Progenitor cell of endocrine pancreas (in vitro differentiated cells): ENCODE results near the gene AMHR2. TPM values are rescaled to one million over a fixed set of nuclear protein-coding genes. Genes with fewer than 3 reads are reported as not detected.
"Not testable (repeated sequence)": the region's sequence is repeated elsewhere in the genome, so short reads cannot be mapped to it uniquely, and the experiment has no call there.

Source experiments
- DNase-seq: peaks from one replicate; pipeline ENCODE4 v3.0.0; 2021; ENCODE audit warnings: low spot score; ENCODE audit not compliant: unreplicated experiment
- H3K27ac Mint-ChIP-seq: 2 replicates; pipeline ENCODE4 v1.8.0; 2021; ENCODE audit warnings: mild to moderate bottlenecking, moderate library complexity, mixed read lengths
- H3K27me3 Mint-ChIP-seq: 2 replicates; pipeline ENCODE4 v1.8.0; 2021; ENCODE audit warnings: mixed read lengths
- H3K36me3 Mint-ChIP-seq: 2 replicates; pipeline ENCODE4 v1.8.0; 2022; ENCODE audit warnings: mixed read lengths; ENCODE audit not compliant: insufficient read depth
- H3K4me1 Mint-ChIP-seq: 2 replicates; pipeline ENCODE4 v1.8.0; 2021; ENCODE audit warnings: low read depth, mixed read lengths
- H3K4me3 Mint-ChIP-seq: 2 replicates; pipeline ENCODE4 v1.8.0; 2021; ENCODE audit warnings: low read depth, mild to moderate bottlenecking, moderate library complexity, mixed read lengths
- H3K9me3 Mint-ChIP-seq: 2 replicates; pipeline ENCODE4 v1.8.0; 2021; ENCODE audit warnings: low read depth, mixed read lengths
- CTCF ChIP-seq: fragments of 200-600 bp; sonication (generic); IDR thresholded peaks from one replicate; pipeline ENCODE4 v1.5.0; 2021; ENCODE audit warnings: antibody characterized with exemption, mild to moderate bottlenecking; ENCODE audit not compliant: unreplicated experiment
- long read RNA-seq: library from polyadenylated mRNA; unstranded; transcript quantifications from one replicate; pipeline ENCODE4 v2.0.0, GENCODE V29; 2020
- total RNA-seq: library from RNA; stranded (reverse); gene quantifications from 2 replicates; pipeline ENCODE4 v1.2.1, GENCODE V29; 2021

Gene AMHR2
- total RNA-seq: 35.1 and 35.7 TPM in 2 replicates
- long read RNA-seq, partial matches to known transcripts: 3 of 18 reads
- long read RNA-seq, other reads (novel, unspliced or antisense): 14 of 18 reads

DNA sequence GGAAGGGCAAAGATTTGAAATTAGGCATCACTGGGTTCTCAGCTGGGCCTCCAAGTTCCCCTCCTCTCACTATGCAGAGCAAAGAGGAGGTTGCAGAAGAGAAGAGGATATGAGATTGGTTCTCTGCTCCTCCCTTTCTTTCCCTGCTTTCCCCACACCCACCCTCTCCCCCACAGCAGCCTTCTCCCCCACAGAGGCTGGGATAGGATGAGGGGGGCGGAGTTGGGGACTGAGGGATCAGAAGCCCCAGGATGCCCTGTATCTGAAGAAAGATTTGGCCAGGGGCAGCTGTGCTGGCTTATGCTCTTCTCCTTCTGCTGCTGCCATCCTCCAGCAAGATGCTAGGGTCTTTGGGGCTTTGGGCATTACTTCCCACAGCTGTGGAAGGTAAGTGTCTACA is at the start of gene AMHR2:
AMHR2 (plus strand) TSS at position 259 of the 400 bp plus-strand sequence; CDS start at position 339, 80 bp downstream.
- H3K4me3 Mint-ChIP-seq: peak within 1 kb of the TSS; percentile 68
- peaks cover 68% of the 10 kb centered on the region for H3K4me1 Mint-ChIP-seq
- DNase-seq: no peak
- H3K27me3 Mint-ChIP-seq: no peaks in the 10 kb centered on the region
- TF ChIP-seq CTCF: no peak
- H3K27ac Mint-ChIP-seq: peak within 1 kb of the TSS; percentile 92
- no peaks in the 10 kb centered on the region for H3K9me3 Mint-ChIP-seq
- no peaks in the 10 kb centered on the region for H3K36me3 Mint-ChIP-seq

- H3K27ac Mint-ChIP-seq, H3K9me3 Mint-ChIP-seq, DNase-seq: not testable (repeated sequence)
Measured at GRCh38 chr12:53374277-53374676, 49.4 kb upstream of the AMHR2 start.

GRCh38 chr12:53376747-53377146 is 46.9 kb upstream of the AMHR2 start:
- H3K4me3 Mint-ChIP-seq: no peak overlapping the region
- DNase-seq: no peak
- H3K36me3 Mint-ChIP-seq: peaks cover 2% of the 10 kb centered on the region
- H3K27me3 Mint-ChIP-seq: no peaks in the 10 kb centered on the region
- no peak overlapping the region for H3K27ac Mint-ChIP-seq
- no peak for TF ChIP-seq CTCF
- peaks cover 19% of the 10 kb centered on the region for H3K4me1 Mint-ChIP-seq
- H3K9me3 Mint-ChIP-seq: no peaks in the 10 kb centered on the region

More at GRCh38 chr12:53374277-53374676, 49.4 kb upstream of the AMHR2 start:
- H3K4me3 Mint-ChIP-seq, H3K27me3 Mint-ChIP-seq, H3K36me3 Mint-ChIP-seq: not testable (repeated sequence)
- H3K4me1 Mint-ChIP-seq: peaks cover 18% of the 10 kb centered on the region

GRCh38 chr12:53378222-53378621 is 45.4 kb upstream of the AMHR2 start:
- no peak for TF ChIP-seq CTCF
- H3K4me1 Mint-ChIP-seq: peaks cover 24% of the 10 kb centered on the region
- H3K36me3 Mint-ChIP-seq: peaks cover 8% of the 10 kb centered on the region
- H3K9me3 Mint-ChIP-seq: no peaks in the 10 kb centered on the region
- H3K4me3 Mint-ChIP-seq: no peak overlapping the region
- no peak overlapping the region for H3K27ac Mint-ChIP-seq
- H3K27me3 Mint-ChIP-seq: no peaks in the 10 kb centered on the region
- DNase-seq: no peak

GRCh38 chr12:53378724-53379388 is 44.8 kb upstream of the AMHR2 start:
- H3K36me3 Mint-ChIP-seq: peaks cover 14% of the 10 kb centered on the region
- H3K27me3 Mint-ChIP-seq: no peaks in the 10 kb centered on the region
- no peak overlapping the region for H3K27ac Mint-ChIP-seq
- no peak for DNase-seq
- no peak for TF ChIP-seq CTCF
- H3K4me1 Mint-ChIP-seq: peaks cover 28% of the 10 kb centered on the region
- H3K4me3 Mint-ChIP-seq: no peak overlapping the region
- H3K9me3 Mint-ChIP-seq: no peaks in the 10 kb centered on the region
